GM23248 (cell line): ENCODE measurements around the gene PDIA4.

Experiments used
- EZH2 ChIP-seq: fragments of 200-600 bp; sonication (generic); IDR thresholded peaks from 2 replicates; pipeline ENCODE4 v1.6.1; 2018; ENCODE audit warnings: antibody characterized with exemption, mild to moderate bottlenecking; ENCODE audit not compliant: insufficient read depth, poor library complexity, severe bottlenecking
- EZH2phosphoT487 ChIP-seq: fragments of 200-600 bp; sonication (generic); IDR thresholded peaks from 2 replicates; pipeline ENCODE4 v1.6.1; 2018; ENCODE audit warnings: antibody characterized with exemption, moderate library complexity, mild to moderate bottlenecking, low read depth; ENCODE audit not compliant: insufficient read depth

- TF ChIP-seq EZH2: no peak
- no peak for TF ChIP-seq EZH2phosphoT487
Measured at GRCh38 chr7:149043936-149044335, 15.6 kb upstream of the PDIA4 start.
